ENCODE data around the gene DYNC1I1. TPM values are rescaled to one million over a fixed set of nuclear protein-coding genes. Genes with fewer than 3 reads are reported as not detected.

DYNC1I1 gene
- total RNA-seq, 8 experiments from 2014 or later: 4.0 to 28.3 (median 9.2) TPM

DNA sequence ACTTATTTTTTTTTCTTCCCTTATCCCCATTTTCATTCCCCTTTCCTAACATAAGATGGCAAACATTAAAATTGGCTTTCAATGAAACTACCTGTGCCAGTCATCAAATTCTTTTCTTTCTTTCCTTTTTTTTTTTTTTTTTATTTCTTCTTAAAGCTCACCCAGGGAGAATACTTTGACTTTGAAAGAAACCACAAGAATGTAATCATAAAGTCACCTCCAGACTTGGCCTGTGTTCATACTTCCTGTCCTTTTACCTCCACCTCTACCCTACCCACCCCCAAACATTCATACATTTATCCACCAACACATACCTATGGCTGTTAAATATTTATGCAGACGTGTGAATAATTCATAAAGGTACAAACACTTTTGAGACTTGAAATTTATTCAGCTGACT lies 295.0 kb downstream of the DYNC1I1 start:
- ATAC-seq (replicated peaks in 6 of 8): no peak

DNA sequence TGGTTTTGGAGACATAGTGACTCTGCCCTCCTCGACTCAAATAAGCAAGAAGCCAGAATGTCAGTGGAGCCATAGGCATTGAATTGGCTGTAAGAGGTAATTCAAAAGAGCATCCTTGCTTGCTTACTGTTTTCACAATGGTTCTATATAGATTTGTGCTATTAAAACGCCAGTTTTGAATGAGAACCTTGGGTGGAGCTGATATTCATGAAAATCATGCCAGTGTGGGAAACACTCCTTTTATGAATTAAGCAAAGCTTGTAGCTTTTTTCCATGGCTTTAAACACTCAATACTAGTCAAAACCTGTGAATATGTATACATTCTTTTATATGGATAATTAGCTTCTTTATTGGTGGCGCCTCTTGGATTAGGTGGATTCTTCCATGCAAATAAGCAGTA lies 297.0 kb downstream of the DYNC1I1 start:
- in situ Hi-C loops (cut with MboI; ENCODE audit: low pct_unique_long_range_greater_than_20kb in 2 of 9, low sequenced_read_pairs in 9 of 9, unreplicated experiment in 9 of 9): loop anchor here in 1 of 9 experiments (25.0 kb wide), 1 partner anchor 968 kb away; no protein-coding TSS in a partner anchor
- 0 to 86% (median 60%) methylated on average over 1 to 3 of the region's 3 CpGs; no CpG with 5 or more reads in 3 of the 10 experiments for WGBS, 10 experiments
- Histone ChIP-seq H3K4me1 (replicated peaks in 1 of 2) (no peaks in the 10 kb centered on the region), H3K27ac (no peak overlapping the region), H3K4me3 (no peak overlapping the region)
- peak in 3 of 8 experiments; percentile 74 to 79 (median 75) for ATAC-seq (replicated peaks in 6 of 8)

More for the DNA sequence above, 295.0 kb downstream of the DYNC1I1 start:
- no peak overlapping the region for H3K27ac ChIP-seq
- H3K4me3 ChIP-seq: no peak overlapping the region
- in situ Hi-C loops (cut with MboI; ENCODE audit: low pct_unique_long_range_greater_than_20kb in 2 of 9, low sequenced_read_pairs in 9 of 9, unreplicated experiment in 9 of 9): loop anchor here in 1 of 9 experiments (25.0 kb wide), 1 partner anchor 970 kb away; no protein-coding TSS in a partner anchor
- 0 to 75% (median 43%) methylated on average over 1 of the region's 1 CpG; no CpG with 5 or more reads in 1 of the 10 experiments for WGBS, 10 experiments
- H3K4me1 ChIP-seq (replicated peaks in 1 of 2): no peaks in the 10 kb centered on the region

DNA sequence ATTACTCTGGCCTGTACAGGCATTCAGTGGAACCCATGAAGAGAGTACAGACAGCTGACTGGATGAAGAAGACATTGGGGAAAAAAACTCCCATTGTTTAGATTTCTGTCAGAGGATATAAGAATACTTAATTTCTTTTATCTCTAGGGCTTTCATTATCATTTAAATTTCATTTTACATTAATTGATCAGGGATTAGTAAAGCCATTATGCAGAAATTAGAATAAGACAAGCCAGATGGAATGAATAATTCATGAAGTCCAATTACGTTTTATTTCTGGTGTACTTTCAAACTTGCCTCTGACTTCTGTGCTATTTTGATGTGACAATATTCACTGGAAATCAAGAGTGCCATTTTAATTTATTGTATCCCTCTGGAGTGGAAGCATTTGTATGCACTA lies 302.5 kb downstream of the DYNC1I1 start:
- Histone ChIP-seq H3K4me3 (no peak overlapping the region), H3K27ac (no peak overlapping the region), H3K4me1 (replicated peaks in 1 of 2) (no peaks in the 10 kb centered on the region)
- 0 to 33% (median 13%) methylated on average over 1 of the region's 1 CpG; no CpG with 5 or more reads in 2 of the 10 experiments for WGBS, 10 experiments
- no peak for ATAC-seq (replicated peaks in 6 of 8)
- in situ Hi-C loops (cut with MboI; ENCODE audit: low pct_unique_long_range_greater_than_20kb in 2 of 9, low sequenced_read_pairs in 9 of 9, unreplicated experiment in 9 of 9): loop anchor here in 4 of 9 experiments (10.0 to 25.0 kb wide), 3 partner anchors 160 to 962 kb away; partner anchors contain the start of gene DLX5 (in 2 of the 4)

DNA sequence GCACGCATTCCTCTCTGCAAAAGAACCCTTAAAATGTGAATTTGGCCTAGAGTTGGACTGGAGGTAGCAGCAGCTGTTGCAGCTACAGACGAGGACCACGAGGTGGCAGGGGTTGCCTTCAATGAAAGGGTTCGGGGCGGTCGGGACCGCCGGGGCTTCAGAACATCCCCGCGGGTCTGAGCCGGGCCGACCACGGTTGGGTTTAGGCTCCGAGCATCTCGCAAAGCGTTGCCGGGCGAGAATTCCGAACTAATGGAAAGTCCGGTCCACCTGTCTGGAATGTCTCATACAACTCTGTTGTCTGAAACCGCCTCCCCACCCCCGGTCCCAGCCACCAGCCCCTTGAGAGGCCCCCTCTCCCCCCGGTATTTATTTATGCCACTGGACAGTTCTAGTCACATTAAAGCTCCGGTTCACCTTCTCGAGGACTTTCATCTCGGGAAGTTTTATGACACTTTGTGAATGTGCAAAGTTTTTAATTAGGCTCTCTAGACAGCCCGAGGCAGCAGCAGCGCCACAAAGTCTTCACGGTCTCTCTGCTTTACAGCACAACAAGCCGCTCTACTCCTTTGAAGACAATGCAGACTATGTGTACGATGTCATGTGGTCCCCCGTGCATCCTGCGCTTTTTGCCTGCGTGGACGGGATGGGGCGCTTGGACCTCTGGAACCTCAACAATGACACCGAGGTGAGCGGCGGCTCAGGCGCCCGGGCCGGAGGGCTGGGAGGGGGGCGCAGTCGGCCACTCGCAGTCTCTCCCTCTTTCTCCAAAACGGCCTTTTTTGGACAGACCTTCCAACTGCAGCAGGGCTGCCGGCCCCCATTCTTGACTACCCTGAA lies 303.4 kb downstream of the DYNC1I1 start:
- 0 to 10% (median 0%) methylated on average over 1 to 15 of the region's 47 CpGs; no CpG with 5 or more reads in 1 of the 10 experiments for WGBS, 10 experiments
- Histone ChIP-seq H3K4me1 (replicated peaks in 1 of 2) (no peaks in the 10 kb centered on the region), H3K4me3 (peak overlapping the region; percentile 34 to 52 (median 42)), H3K27ac (no peak overlapping the region)
- in situ Hi-C loops (cut with MboI; ENCODE audit: low pct_unique_long_range_greater_than_20kb in 2 of 9, low sequenced_read_pairs in 9 of 9, unreplicated experiment in 9 of 9): loop anchor here in 3 of 9 experiments (10.0 kb wide), 2 partner anchors 161 to 949 kb away; partner anchors contain the start of gene DLX5 (in 2 of the 3)
- peak; percentile 90 to 97 (median 94) for ATAC-seq (replicated peaks in 6 of 8)

DNA sequence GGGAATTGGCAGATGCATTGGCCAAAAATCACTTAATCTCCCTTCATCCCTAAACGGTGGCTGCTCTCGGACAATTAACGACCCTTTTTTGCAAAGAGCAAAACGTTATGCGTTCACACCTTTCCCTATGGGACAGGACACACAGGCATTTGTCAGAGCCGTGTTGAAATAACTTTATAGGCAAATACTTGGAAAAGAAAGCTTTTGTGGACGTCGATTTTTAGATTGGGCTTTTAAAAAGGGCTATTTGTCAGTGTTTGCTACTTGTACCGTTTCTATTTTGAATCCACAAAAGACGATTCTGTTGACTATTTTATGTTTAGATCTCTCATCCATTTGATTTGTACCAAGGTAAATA lies 304.0 kb downstream of the DYNC1I1 start:
- Histone ChIP-seq H3K4me3 (peak overlapping the region; percentile 34 to 52 (median 42)), H3K4me1 (replicated peaks in 1 of 2) (no peaks in the 10 kb centered on the region), H3K27ac (no peak overlapping the region)
- WGBS, 10 experiments: 10 to 47% (median 18%) methylated on average over 2 to 10 of the region's 10 CpGs
- no peak for ATAC-seq (replicated peaks in 6 of 8)
- in situ Hi-C loops (cut with MboI; ENCODE audit: low pct_unique_long_range_greater_than_20kb in 2 of 9, low sequenced_read_pairs in 9 of 9, unreplicated experiment in 9 of 9): loop anchor here in 3 of 9 experiments (10.0 kb wide), 2 partner anchors 162 to 948 kb away; partner anchors contain the start of gene DLX5 (in 2 of the 3)

DNA sequence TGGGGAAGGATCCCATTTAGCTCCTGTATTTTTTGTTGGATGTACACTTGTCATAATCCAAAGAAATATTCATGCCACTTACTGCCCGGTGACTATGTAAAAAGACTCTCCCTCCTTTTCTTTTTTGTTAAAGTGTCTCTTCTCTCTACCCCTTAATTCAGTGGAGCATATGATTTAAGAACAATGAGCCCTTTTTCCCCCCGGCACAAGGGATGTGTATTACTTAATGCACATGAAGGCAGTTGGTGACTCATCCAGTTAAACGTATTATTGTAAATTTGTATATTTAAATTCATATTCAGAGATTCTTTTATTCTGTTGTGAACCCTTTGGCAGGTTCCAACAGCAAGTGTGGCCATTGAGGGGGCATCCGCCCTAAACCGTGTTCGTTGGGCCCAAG lies 307.7 kb downstream of the DYNC1I1 start:
- 0 to 76% (median 43%) methylated on average over 2 to 6 of the region's 6 CpGs; no CpG with 5 or more reads in 1 of the 10 experiments for WGBS, 10 experiments
- Histone ChIP-seq H3K4me3 (no peak overlapping the region), H3K4me1 (replicated peaks in 1 of 2) (no peaks in the 10 kb centered on the region), H3K27ac (no peak overlapping the region)
- in situ Hi-C loops (cut with MboI; ENCODE audit: low pct_unique_long_range_greater_than_20kb in 2 of 9, low sequenced_read_pairs in 9 of 9, unreplicated experiment in 9 of 9): no loop called here
- peak in 2 of 8 experiments; percentile 7 to 54 for ATAC-seq (replicated peaks in 6 of 8)

DNA sequence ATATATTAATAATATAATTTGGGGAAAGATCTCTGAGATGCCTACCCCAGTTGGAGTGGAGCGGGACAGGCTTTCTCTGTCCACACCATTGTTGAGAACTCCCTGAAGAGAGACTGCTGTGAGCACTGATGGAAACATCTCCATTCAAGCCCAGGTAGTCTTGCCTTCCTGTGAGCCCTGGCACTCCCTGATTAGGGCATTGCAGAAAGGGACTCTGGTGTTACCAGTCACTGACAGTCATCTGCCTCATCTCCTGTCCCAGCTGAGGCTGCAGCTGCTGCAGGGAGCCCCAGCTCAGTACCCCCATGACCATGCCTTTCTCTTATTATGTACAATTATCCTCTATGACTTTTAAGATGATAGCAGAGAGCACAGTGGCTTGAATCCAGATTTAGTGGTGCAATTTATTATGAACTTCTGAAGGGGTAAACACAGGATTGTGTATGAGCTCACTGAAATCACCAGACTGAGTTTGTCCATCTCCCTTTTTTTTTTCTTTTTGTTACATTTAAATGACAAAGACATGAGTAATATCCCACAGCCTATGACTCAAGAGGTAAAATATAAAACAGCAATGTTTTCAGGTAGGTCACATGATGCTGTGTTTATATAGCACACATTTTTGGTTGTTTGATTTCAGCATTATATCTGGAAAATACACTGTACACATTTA lies 312.7 kb downstream of the DYNC1I1 start:
- peak in 6 of 8 experiments; percentile 23 to 67 (median 55) for ATAC-seq (replicated peaks in 6 of 8)
- WGBS, 10 experiments: 100% methylated on average over 1 of the region's 1 CpG; no CpG with 5 or more reads in 8 of the 10 experiments
- in situ Hi-C loops (cut with MboI; ENCODE audit: low pct_unique_long_range_greater_than_20kb in 2 of 9, low sequenced_read_pairs in 9 of 9, unreplicated experiment in 9 of 9): no loop called here
- Histone ChIP-seq H3K4me3 (no peak overlapping the region), H3K27ac (no peak overlapping the region), H3K4me1 (replicated peaks in 1 of 2) (no peaks in the 10 kb centered on the region)

DNA sequence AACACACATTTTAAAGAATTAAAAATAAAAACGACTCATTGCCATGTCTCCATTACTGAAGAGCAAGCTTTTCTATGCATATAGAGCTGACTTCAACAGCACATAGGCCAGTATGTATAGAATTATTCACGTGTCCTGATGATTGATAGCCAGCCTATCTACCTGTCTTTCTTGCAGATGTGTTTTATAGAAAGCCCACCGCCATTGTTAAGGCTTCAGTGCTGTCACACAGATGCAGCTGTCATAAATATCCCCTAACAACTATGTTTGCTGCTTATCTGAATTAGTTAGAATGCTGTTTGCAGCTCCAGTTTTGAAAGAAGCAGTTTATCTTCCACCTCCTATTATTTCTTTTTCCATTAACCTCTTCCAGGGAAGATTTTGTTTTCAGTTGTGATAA lies 313.6 kb downstream of the DYNC1I1 start:
- Histone ChIP-seq H3K4me1 (replicated peaks in 1 of 2) (no peaks in the 10 kb centered on the region), H3K27ac (no peak overlapping the region), H3K4me3 (no peak overlapping the region)
- 42 to 81% (median 70%) methylated on average over 1 to 3 of the region's 3 CpGs; no CpG with 5 or more reads in 3 of the 10 experiments for WGBS, 10 experiments
- in situ Hi-C loops (cut with MboI; ENCODE audit: low pct_unique_long_range_greater_than_20kb in 2 of 9, low sequenced_read_pairs in 9 of 9, unreplicated experiment in 9 of 9): no loop called here
- ATAC-seq (replicated peaks in 6 of 8): no peak

DNA sequence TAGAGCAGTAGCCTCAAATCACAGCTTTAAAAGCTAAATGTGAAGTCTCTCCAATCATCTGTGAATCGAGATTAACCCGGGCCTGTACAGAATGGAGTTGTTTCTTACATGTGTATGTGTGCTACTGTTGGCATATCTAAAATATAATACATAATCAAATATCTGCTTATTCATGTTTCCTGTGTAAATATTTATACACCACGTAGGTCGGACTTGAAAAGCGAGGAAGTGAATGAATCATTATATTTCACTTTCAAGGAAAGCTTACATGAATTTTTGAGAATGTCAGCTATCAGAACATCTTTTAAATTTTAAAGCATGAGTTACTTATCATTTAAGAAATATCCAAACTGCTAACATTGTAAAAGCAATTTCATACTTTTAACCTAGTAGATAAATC lies 316.2 kb downstream of the DYNC1I1 start:
- 15 to 98% (median 89%) methylated on average over 2 to 5 of the region's 5 CpGs for WGBS, 10 experiments
- Histone ChIP-seq H3K4me3 (no peak overlapping the region), H3K4me1 (replicated peaks in 1 of 2) (no peaks in the 10 kb centered on the region), H3K27ac (no peak overlapping the region)
- in situ Hi-C loops (cut with MboI; ENCODE audit: low pct_unique_long_range_greater_than_20kb in 2 of 9, low sequenced_read_pairs in 9 of 9, unreplicated experiment in 9 of 9): no loop called here
- ATAC-seq (replicated peaks in 6 of 8): peak in 3 of 8 experiments; percentile 55 to 98 (median 84)

DNA sequence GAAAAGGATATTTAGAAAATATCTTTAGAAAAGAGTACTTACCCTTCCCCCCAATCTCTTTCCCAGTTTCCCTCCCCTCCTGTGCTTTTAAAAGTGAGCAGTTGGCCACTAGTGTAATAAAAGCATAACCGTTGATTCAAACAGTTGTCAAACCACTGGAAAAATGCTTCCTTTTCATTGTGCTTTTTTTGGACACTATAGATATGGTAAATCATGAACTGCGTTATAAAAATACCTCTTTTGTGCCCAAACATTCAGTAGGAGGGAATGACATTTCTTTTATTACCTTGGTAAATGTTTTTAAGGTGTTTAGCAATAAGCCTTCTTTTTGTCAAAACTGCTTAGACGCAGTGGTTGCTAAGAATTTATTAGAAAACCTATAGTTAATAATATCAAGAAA lies 317.2 kb downstream of the DYNC1I1 start:
- no peak for ATAC-seq (replicated peaks in 6 of 8)
- WGBS, 10 experiments: 46 to 100% (median 88%) methylated on average over 1 to 3 of the region's 3 CpGs; no CpG with 5 or more reads in 1 of the 10 experiments
- no peaks in the 10 kb centered on the region for H3K4me1 ChIP-seq (replicated peaks in 1 of 2)
- no peak overlapping the region for H3K4me3 ChIP-seq
- no peak overlapping the region for H3K27ac ChIP-seq
- in situ Hi-C loops (cut with MboI; ENCODE audit: low pct_unique_long_range_greater_than_20kb in 2 of 9, low sequenced_read_pairs in 9 of 9, unreplicated experiment in 9 of 9): no loop called here

DNA sequence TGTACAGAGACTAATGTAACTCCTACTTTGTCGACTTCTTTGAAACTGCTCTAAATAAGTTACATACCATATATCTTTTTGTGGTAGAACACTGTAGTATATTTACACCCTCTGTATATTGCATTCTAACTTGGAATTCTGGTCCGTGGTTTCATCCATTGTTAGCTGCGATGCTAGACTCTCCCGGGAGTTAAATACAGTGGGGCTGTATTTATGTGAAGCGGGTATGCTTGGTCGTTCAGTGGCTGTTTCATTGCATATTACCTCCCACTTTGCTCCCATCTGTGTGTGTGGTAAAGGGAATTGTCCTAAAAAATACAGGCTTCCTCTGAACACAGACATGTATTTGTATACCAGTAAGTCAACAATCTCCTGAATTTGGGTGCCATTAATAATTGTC lies 318.4 kb downstream of the DYNC1I1 start:
- ATAC-seq (replicated peaks in 6 of 8): no peak
- Histone ChIP-seq H3K4me3 (no peak overlapping the region), H3K27ac (no peak overlapping the region), H3K4me1 (replicated peaks in 1 of 2) (no peaks in the 10 kb centered on the region)
- 74 to 100% (median 89%) methylated on average over 1 to 6 of the region's 6 CpGs; no CpG with 5 or more reads in 1 of the 10 experiments for WGBS, 10 experiments
- in situ Hi-C loops (cut with MboI; ENCODE audit: low pct_unique_long_range_greater_than_20kb in 2 of 9, low sequenced_read_pairs in 9 of 9, unreplicated experiment in 9 of 9): no loop called here

DNA sequence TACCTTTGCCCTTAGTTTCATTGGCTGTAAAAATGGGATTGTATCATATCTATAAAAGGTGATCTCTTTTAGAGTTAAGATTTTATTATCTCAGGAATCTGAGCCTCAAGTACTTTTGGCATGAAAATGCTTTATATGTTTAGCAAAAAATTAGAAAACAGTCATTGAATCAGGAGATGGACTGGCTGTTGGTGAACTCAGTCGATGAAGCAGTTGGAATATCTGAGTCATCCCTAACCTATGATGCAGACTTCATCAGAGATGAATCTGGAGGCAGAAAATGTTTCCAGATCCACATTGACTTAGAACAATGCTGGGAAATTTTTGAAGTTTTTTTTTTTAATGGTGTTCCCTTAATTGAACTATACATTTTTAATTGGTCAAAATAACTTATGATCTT lies 321.1 kb downstream of the DYNC1I1 start:
- WGBS, 10 experiments: 0 to 100% (median 53%) methylated on average over 1 of the region's 1 CpG; no CpG with 5 or more reads in 2 of the 10 experiments
- H3K27ac ChIP-seq: no peak overlapping the region
- in situ Hi-C loops (cut with MboI; ENCODE audit: low pct_unique_long_range_greater_than_20kb in 2 of 9, low sequenced_read_pairs in 9 of 9, unreplicated experiment in 9 of 9): no loop called here
- H3K4me1 ChIP-seq (replicated peaks in 1 of 2): no peaks in the 10 kb centered on the region
- H3K4me3 ChIP-seq: no peak overlapping the region
- ATAC-seq (replicated peaks in 6 of 8): peak in 3 of 8 experiments; percentile 61 to 85 (median 66)

DNA sequence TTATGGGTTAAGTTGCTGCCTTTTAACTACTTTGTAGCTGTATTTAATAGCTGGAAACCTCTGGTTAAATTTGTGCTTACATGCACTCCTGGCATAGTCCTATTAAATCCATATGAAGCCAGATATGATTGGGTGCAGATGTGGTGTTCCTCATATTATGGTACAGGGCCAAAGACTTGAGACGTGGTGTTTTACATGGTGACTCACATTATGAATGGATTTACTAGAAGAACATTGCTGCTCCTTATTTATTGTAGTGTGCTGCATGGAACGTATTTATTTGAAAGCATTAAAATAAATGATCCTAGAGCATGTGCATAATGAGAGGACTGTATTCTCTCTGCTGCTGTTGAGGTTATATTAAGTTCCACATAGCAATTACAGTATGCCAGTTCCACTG lies 325.5 kb downstream of the DYNC1I1 start:
- 0 to 100% (median 60%) methylated on average over 1 to 2 of the region's 2 CpGs; no CpG with 5 or more reads in 1 of the 10 experiments for WGBS, 10 experiments
- no peak overlapping the region for H3K27ac ChIP-seq
- no peaks in the 10 kb centered on the region for H3K4me1 ChIP-seq (replicated peaks in 1 of 2)
- in situ Hi-C loops (cut with MboI; ENCODE audit: low pct_unique_long_range_greater_than_20kb in 2 of 9, low sequenced_read_pairs in 9 of 9, unreplicated experiment in 9 of 9): no loop called here
- ATAC-seq (replicated peaks in 6 of 8): peak in 2 of 8 experiments; percentile 60 to 69
- H3K4me3 ChIP-seq: no peak overlapping the region

Data from motor neuron (in vitro differentiated cells).